Measurements from ENCODE around the gene CDC14B. TPM values are rescaled to one million over a fixed set of nuclear protein-coding genes. Genes with fewer than 3 reads are reported as not detected.

The CDC14B gene
- total RNA-seq, 4 donors from 2014 or later = 4.9 to 11.2 (median 8.9) TPM

DNA sequence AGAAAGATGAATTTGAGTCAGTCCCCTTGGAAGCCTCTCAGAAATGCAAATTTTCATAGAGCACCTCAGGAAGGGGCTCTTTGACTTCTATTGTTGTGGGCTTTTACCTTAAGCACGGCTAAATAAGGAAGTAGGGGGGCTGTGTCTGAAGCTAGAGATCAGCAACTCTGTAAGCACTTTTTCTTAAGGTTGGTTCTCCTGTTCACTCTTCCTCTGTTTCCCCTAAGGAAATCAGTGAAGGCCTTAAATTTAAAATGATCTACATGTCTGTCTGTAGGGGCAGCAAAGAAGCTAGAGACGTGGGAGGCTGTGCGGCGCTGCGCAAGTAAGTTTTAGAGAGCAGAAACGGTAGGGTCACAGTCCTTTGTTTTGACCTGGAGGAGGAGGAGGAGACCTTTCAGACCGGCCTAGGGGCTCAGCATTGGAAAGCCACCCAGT, 1.2 kb upstream of the CDC14B start:
- H3K27ac ChIP-seq = no peak overlapping the region
- TF ChIP-seq EP300 (IDR thresholded peaks at IDR 0.05) (no peak), POLR2AphosphoS5 (IDR thresholded peaks at IDR 0.05) (no peak), POLR2A (IDR thresholded peaks at IDR 0.05) (no peak)
- TF ChIP-seq, protein P1, sequence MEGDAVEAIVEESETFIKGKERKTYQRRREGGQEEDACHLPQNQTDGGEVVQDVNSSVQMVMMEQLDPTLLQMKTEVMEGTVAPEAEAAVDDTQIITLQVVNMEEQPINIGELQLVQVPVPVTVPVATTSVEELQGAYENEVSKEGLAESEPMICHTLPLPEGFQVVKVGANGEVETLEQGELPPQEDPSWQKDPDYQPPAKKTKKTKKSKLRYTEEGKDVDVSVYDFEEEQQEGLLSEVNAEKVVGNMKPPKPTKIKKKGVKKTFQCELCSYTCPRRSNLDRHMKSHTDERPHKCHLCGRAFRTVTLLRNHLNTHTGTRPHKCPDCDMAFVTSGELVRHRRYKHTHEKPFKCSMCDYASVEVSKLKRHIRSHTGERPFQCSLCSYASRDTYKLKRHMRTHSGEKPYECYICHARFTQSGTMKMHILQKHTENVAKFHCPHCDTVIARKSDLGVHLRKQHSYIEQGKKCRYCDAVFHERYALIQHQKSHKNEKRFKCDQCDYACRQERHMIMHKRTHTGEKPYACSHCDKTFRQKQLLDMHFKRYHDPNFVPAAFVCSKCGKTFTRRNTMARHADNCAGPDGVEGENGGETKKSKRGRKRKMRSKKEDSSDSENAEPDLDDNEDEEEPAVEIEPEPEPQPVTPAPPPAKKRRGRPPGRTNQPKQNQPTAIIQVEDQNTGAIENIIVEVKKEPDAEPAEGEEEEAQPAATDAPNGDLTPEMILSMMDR (IDR thresholded peaks at IDR 0.05) = no peak
- H3K9me3 ChIP-seq = no peaks in the 10 kb centered on the region
- H3K4me1 ChIP-seq = peaks cover 19% of the 10 kb centered on the region
- no peaks in the 10 kb centered on the region for H3K27me3 ChIP-seq
- no peaks in the 10 kb centered on the region for H3K36me3 ChIP-seq
- H3K4me3 ChIP-seq = no peak overlapping the region
- WGBS = 71% methylated on average over 7 of the region's 7 CpGs
- no peak for DNase-seq (ENCODE audit: low spot score in 2 of 2)

DNA sequence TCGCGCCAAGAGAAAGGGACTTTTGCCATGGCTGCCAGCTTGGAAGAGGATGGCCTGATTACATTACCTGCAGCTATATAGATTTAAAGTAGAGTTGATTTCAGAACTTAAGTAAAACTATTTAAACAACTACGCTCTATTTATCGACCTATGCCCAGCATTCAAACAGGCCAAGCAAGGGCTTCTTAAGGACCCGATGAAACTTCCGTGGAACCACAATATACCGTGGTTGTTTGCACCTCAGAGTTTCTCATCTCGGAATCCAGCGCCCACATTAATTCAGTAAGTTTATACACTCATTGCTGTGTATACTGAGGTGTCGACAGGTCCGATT, 505 bp upstream of the CDC14B start:
- Histone ChIP-seq H3K27me3 (no peaks in the 10 kb centered on the region), H3K27ac (no peak overlapping the region), H3K4me3 (peak overlapping the region; percentile 82), H3K36me3 (no peaks in the 10 kb centered on the region), H3K4me1 (peaks cover 19% of the 10 kb centered on the region), H3K9me3 (no peaks in the 10 kb centered on the region)
- TF ChIP-seq EP300 (IDR thresholded peaks at IDR 0.05) = no peak
- no peak for TF ChIP-seq POLR2AphosphoS5 (IDR thresholded peaks at IDR 0.05)
- TF ChIP-seq, protein P1 (IDR thresholded peaks at IDR 0.05) = no peak
- TF ChIP-seq POLR2A (IDR thresholded peaks at IDR 0.05) = no peak
- 56% methylated on average over 11 of the region's 11 CpGs for WGBS
- no peak for DNase-seq (ENCODE audit: low spot score in 2 of 2)

DNA sequence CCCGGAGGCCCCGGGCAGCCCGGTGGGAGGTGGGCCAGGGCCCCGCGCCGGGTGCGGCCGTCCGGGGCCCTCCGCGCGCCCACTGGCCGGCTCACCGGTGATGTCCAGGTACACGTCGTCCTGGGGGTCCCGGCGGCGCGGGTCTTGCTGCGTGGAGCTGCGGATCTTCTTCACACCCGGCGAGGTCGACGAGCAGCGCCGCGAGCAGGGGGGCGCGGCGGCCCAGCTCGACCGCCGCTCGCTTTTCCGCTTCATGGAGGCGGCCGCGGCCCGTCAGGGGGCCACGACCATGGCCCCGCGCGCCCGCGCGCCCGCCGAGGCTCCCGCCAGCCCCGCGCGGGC, 548 bp downstream of the CDC14B start:
- no peaks in the 10 kb centered on the region for H3K36me3 ChIP-seq
- DNase-seq (ENCODE audit: low spot score in 2 of 2) = peak in 1 of 2 donors; percentile 62
- no peaks in the 10 kb centered on the region for H3K27me3 ChIP-seq
- 0% methylated on average over 2 of the region's 54 CpGs for WGBS
- peak overlapping the region; percentile 82 for H3K4me3 ChIP-seq
- TF ChIP-seq, protein P1 (IDR thresholded peaks at IDR 0.05) = no peak
- no peak for TF ChIP-seq EP300 (IDR thresholded peaks at IDR 0.05)
- no peak for TF ChIP-seq POLR2AphosphoS5 (IDR thresholded peaks at IDR 0.05)
- TF ChIP-seq POLR2A (IDR thresholded peaks at IDR 0.05) = no peak
- H3K27ac ChIP-seq = peak overlapping the region; percentile 86
- H3K4me1 ChIP-seq = peaks cover 19% of the 10 kb centered on the region
- H3K9me3 ChIP-seq = no peaks in the 10 kb centered on the region

DNA sequence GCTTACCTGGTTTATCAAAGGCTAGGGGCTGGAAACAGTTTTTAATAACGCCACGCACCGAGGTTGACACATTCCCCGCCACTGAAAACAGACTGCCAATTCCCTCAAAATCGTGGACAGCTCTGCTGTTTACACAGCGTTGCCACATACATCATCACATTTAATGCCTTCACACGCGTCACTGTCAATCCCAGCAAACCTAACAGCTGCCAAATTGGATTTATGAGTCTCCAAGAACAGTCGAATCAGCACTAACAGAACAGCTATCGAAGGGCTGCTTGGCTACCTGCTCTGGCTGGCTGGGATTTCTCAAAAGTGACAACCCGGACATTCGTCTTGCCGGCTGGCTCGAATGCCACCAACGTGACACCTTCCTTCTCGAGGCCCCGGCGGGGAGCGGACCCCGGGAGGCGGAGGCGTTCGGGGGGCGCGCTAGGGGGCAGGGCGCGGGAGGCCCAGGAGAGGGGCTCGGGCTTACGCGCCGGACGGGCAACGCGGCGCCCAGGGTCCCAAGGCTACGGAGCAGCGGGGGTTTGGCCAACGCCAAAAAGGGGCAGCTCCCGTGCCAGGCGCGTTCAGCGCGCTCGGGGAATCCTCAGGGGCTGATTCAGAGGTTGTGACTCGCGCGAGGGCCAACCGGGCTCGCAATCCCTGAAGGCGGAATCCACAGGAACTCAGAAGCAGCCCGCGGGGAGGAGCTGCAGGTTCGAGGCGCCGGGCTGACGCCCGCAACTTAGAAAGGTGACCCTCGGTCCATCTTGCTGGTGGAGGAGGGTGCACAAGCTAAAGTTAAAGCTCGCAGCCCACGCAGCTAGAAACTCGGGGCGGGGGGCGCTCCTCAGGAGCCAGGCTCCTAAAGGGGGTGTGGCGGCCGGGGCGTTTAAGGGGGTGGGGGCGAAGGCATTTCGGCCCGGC, 1.2 kb downstream of the CDC14B start:
- H3K4me1 ChIP-seq = peaks cover 19% of the 10 kb centered on the region
- H3K4me3 ChIP-seq = peak overlapping the region; percentile 82
- H3K9me3 ChIP-seq = no peaks in the 10 kb centered on the region
- peak; percentile 81 to 83 for DNase-seq (ENCODE audit: low spot score in 2 of 2)
- TF ChIP-seq POLR2AphosphoS5 (IDR thresholded peaks at IDR 0.05) = no peak
- TF ChIP-seq, protein P1 (IDR thresholded peaks at IDR 0.05) = no peak
- no peak for TF ChIP-seq EP300 (IDR thresholded peaks at IDR 0.05)
- no peak for TF ChIP-seq POLR2A (IDR thresholded peaks at IDR 0.05)
- no peaks in the 10 kb centered on the region for H3K27me3 ChIP-seq
- peak overlapping the region; percentile 86 for H3K27ac ChIP-seq
- 12% methylated on average over 35 of the region's 69 CpGs for WGBS
- H3K36me3 ChIP-seq = no peaks in the 10 kb centered on the region

DNA sequence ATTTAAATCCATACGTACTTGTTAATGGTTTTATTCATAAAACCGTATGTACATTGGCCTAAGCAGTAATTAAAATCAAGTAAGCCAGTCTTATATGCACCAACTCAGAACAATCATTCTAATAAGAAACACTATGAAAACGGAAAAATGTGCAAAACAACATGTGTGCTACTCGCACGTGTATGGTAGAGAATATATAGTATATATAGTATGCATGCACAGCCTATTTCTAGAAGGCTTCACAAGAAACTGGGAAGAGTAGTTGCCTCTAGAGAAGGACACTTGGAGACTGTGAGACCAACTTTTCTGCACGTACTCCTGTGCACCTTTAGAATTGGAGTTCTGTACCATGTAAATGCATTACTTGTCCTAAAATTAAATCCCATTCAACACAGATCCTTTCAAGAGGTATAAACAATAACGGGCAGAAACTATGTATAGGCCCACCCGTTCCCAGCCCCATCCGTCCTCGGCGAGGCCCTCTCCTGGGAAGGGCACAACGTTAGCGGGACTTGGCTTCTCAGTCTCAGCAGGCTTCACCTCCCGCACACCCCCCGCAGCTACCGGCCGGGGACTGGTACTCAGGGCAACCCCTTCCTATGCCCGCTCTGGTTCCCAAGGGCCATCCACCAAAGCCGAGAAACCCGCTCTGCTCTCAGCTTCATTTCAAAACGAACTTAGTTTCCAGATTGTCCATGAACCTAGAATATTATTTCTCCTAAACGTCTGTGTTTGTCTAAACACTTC, 2.0 kb downstream of the CDC14B start:
- Histone ChIP-seq H3K4me1 (peaks cover 19% of the 10 kb centered on the region), H3K4me3 (peak overlapping the region; percentile 82), H3K36me3 (no peaks in the 10 kb centered on the region), H3K9me3 (no peaks in the 10 kb centered on the region), H3K27ac (peak overlapping the region; percentile 86), H3K27me3 (no peaks in the 10 kb centered on the region)
- DNase-seq (ENCODE audit: low spot score in 2 of 2) = no peak
- no peak for TF ChIP-seq POLR2AphosphoS5 (IDR thresholded peaks at IDR 0.05)
- no peak for TF ChIP-seq POLR2A (IDR thresholded peaks at IDR 0.05)
- TF ChIP-seq, protein P1 (IDR thresholded peaks at IDR 0.05) = no peak
- no peak for TF ChIP-seq EP300 (IDR thresholded peaks at IDR 0.05)
- WGBS = 72% methylated on average over 22 of the region's 22 CpGs
